Activated T-helper 1 cell treated with anti-CD3 and anti-CD28 coated beads, Interleukin-2, amount 50 U/mL, for 16 hours (primary cell): Measurements from ENCODE around the gene LAMC1.

Source experiments
- DNase-seq, 2 donors: peaks; one replicate each; pipeline ENCODE4 v3.0.0-alpha.2; 2020; ENCODE audit warnings: low read depth in 1 of 2, low spot score in 1 of 2

The LAMC1 gene

GRCh38 chr1:183023146-183023600, at the start of gene LAMC1:
Gene LAMC1, plus strand, starts transcription at chr1:183023420. Its CDS starts 297 bp downstream, at chr1:183023717.
- no peak for DNase-seq

- DNase-seq, result no peak
Observed at GRCh38 chr1:182974506-182975191, 48.6 kb upstream of the LAMC1 start.

- DNase-seq, result no peak
Observed at GRCh38 chr1:182977480-182977879, 45.7 kb upstream of the LAMC1 start.

GRCh38 chr1:182978151-182978853, 44.9 kb upstream of the LAMC1 start:
- DNase-seq, result no peak

- DNase-seq, result no peak
Observed at GRCh38 chr1:182984138-182984537, 39.1 kb upstream of the LAMC1 start.

- DNase-seq, result no peak
Observed at GRCh38 chr1:182984621-182985020, 38.6 kb upstream of the LAMC1 start.

GRCh38 chr1:182985876-182986275, 37.3 kb upstream of the LAMC1 start:
- no peak for DNase-seq

- no peak for DNase-seq
Observed at GRCh38 chr1:182990413-182991144, 32.6 kb upstream of the LAMC1 start.

GRCh38 chr1:182993746-182994145, 29.5 kb upstream of the LAMC1 start:
- no peak for DNase-seq

GRCh38 chr1:182995894-182996293, 27.3 kb upstream of the LAMC1 start:
- DNase-seq, result no peak

GRCh38 chr1:182996816-182997215, 26.4 kb upstream of the LAMC1 start:
- no peak for DNase-seq

- DNase-seq, result no peak
Observed at GRCh38 chr1:182998482-182998881, 24.7 kb upstream of the LAMC1 start.

- DNase-seq, result no peak
Observed at GRCh38 chr1:183000167-183000962, 22.9 kb upstream of the LAMC1 start.

- no peak for DNase-seq
Observed at GRCh38 chr1:183002267-183002666, 21.0 kb upstream of the LAMC1 start.

- DNase-seq, result no peak
Observed at GRCh38 chr1:183002797-183003196, 20.4 kb upstream of the LAMC1 start.

- DNase-seq, result no peak
Observed at GRCh38 chr1:183003203-183003602, 20.0 kb upstream of the LAMC1 start.

- no peak for DNase-seq
Observed at GRCh38 chr1:183004141-183004540, 19.1 kb upstream of the LAMC1 start.

GRCh38 chr1:183011859-183012258, 11.4 kb upstream of the LAMC1 start:
- no peak for DNase-seq

- DNase-seq, result no peak
Observed at GRCh38 chr1:183012301-183012994, 10.8 kb upstream of the LAMC1 start.

GRCh38 chr1:183019139-183019740, 4.0 kb upstream of the LAMC1 start:
- DNase-seq, result no peak
